HepG2 (cell line): Measurements from ENCODE around the gene B3GAT3. TPM values are rescaled to one million over a fixed set of nuclear protein-coding genes. Genes with fewer than 3 reads are reported as not detected.

Experiments
- AHR ChIP-seq: IDR thresholded peaks from 2 replicates; pipeline ENCODE4 v1.6.1; 2018; ENCODE audit warnings: missing genetic modification reagents, missing compliant biosample characterization
- HBP1 ChIP-seq: IDR thresholded peaks from 2 replicates; pipeline ENCODE4 v1.6.1; 2016; ENCODE audit warnings: low read depth, control low read depth
- MEIS1 ChIP-seq: sonication (generic); formaldehyde crosslinking; IDR thresholded peaks from 2 replicates; pipeline ENCODE4 v1.9.0; 2021; ENCODE audit warnings: mild to moderate bottlenecking, missing genetic modification reagents, moderate library complexity, borderline replicate concordance
- NFE2L2 ChIP-seq: fragments of 150-350 bp; IDR thresholded peaks from 2 replicates; pipeline ENCODE4 v1.6.1; 2014; ENCODE audit warnings: low read length
- PHF20 ChIP-seq: sonication (generic); formaldehyde crosslinking; IDR thresholded peaks from 2 replicates; pipeline ENCODE4 v1.5.0; 2020; ENCODE audit warnings: mild to moderate bottlenecking, missing genetic modification reagents
- PHF5A ChIP-seq: IDR thresholded peaks from one replicate; pipeline ENCODE4 v1.6.1; 2018; ENCODE audit warnings: low read depth, missing genetic modification reagents; ENCODE audit not compliant: unreplicated experiment
- PTBP1 ChIP-seq: fragments of 200-400 bp; formaldehyde crosslinking; IDR thresholded peaks from 2 replicates; pipeline ENCODE4 v1.6.1; 2018; ENCODE audit warnings: low read length, low read depth; ENCODE audit not compliant: poor library complexity, severe bottlenecking
- SP5 ChIP-seq: IDR thresholded peaks from 2 replicates; pipeline ENCODE4 v1.6.1; 2016; ENCODE audit warnings: low read depth, borderline replicate concordance
- TERF1 ChIP-seq: sonication (generic); formaldehyde crosslinking; IDR thresholded peaks from 2 replicates; pipeline ENCODE4 v1.8.0; 2022; ENCODE audit warnings: mild to moderate bottlenecking, missing genetic modification reagents, moderate library complexity
- TIGD3 ChIP-seq: sonication (generic); formaldehyde crosslinking; IDR thresholded peaks from 2 replicates; pipeline ENCODE4 v1.5.1; 2020; ENCODE audit warnings: mild to moderate bottlenecking, missing genetic modification reagents, borderline replicate concordance
- ZNF207 ChIP-seq: fragments of 450-650 bp; IDR thresholded peaks from 2 replicates; pipeline ENCODE4 v1.6.1; 2016; ENCODE audit warnings: antibody characterized with exemption, borderline replicate concordance
- ZNF235 ChIP-seq: sonication (generic); formaldehyde crosslinking; IDR thresholded peaks from 2 replicates; pipeline ENCODE4 v1.8.1; 2023; ENCODE audit warnings: mild to moderate bottlenecking, missing genetic modification reagents, borderline replicate concordance
- ZNF709 ChIP-seq: sonication (generic); formaldehyde crosslinking; IDR thresholded peaks from 2 replicates; pipeline ENCODE4 v1.5.0; 2020; ENCODE audit warnings: mild to moderate bottlenecking, missing genetic modification reagents
- ZNF710 ChIP-seq: sonication (generic); formaldehyde crosslinking; IDR thresholded peaks from 2 replicates; pipeline ENCODE4 v1.5.0; 2020; ENCODE audit warnings: mild to moderate bottlenecking, missing genetic modification reagents, borderline replicate concordance
- polyA plus RNA-seq, 8 experiments: library from polyadenylated mRNA; depleted of rRNA in 3 of 8; stranded (reverse) in 7 of 8; unstranded in 1 of 8; fragments of >200 nt; fragmentation: Illumina TruSeq in 4 of 8; extraction: Trizol in 4 of 8; gene quantifications; 2 replicates each; pipeline versions ENCODE4 v1.2.1 to v1.2.3, GENCODE V29; 2011 to 2016; ENCODE audit warnings: low read depth in 4 of 8, missing spikeins in 1 of 8, mixed read lengths in 1 of 8; ENCODE audit not compliant: insufficient read depth in 1 of 8
- total RNA-seq, 5 experiments: library from RNA; depleted of rRNA; stranded (reverse); fragments of >200 nt; fragmentation: Illumina TruSeq; extraction: Trizol; gene quantifications; 2 replicates each; pipeline ENCODE4 v1.2.3, GENCODE V29; 2016; ENCODE audit warnings: low read depth in 1 of 5
- TF ChIP-seq, protein P1 (sequence below): sonication (generic); formaldehyde crosslinking; IDR thresholded peaks from 2 replicates; pipeline ENCODE4 v1.5.0; 2020; ENCODE audit warnings: missing genetic modification reagents

The B3GAT3 gene
- total and polyA plus RNA-seq, 2 of the 13 experiments (the other 11 are each of a cell fraction or from before 2014, with no cell fraction given): 21.3 to 26.1 TPM

DNA sequence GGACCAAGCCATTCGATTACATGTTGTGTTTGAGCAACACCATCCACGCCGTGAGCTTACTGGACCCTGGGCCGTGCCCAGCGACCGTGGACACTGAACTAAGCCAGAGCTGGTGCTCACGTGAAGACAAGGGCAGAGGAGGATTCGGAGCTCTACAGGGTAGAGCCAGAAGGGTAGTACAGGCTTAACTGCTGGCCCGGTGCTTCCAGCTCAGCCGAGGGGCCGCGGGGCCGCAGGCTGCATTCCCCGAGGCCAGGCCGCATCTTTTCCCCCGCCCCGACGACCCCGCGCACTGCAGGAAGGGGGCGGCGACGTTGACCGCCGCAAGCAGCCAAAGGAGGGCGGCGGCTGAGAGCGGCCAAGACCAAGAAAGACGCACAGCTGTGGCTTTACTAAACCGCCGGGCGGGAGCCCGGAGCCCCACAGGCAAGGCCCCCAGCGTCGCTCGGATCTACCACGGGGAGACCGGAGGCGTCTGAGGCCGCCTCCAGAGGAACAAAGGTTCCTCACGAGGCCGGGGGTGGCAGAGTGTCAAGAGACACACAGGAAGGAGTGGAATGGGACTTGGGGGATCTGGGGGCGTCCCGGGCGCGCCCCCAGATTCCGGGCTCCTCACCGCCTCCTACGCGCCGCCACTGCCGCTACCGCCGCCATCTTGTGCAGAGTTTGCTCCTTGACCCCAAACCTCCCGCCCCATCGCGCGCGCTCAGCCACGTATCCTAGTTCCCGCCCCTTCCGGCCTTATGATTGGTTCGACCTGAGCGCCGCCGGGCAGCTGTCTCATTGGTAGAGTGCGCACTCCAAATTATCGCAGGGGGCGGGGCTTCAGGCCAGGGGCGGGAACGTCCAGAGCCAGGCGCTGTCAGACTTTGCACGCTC is 24.4 kb upstream of the B3GAT3 start, which contains the start of gene GANAB (continued):
- peak; percentile 91 for TF ChIP-seq SP5 (CRISPR knock-in tag)
- TF ChIP-seq AHR (CRISPR knock-in tag): peak; percentile 22; the same call in 1 of the 2 replicates
- TF ChIP-seq ZNF710 (CRISPR knock-in tag): no peak
- no peak for TF ChIP-seq PTBP1
- TF ChIP-seq MEIS1 (CRISPR knock-in tag): 0 out of 2 replicates have a peak, but pooled peaks have one; percentile 15
- no peak for TF ChIP-seq ZNF207
- no peak for TF ChIP-seq PHF5A (CRISPR knock-in tag)
- TF ChIP-seq, protein P1, sequence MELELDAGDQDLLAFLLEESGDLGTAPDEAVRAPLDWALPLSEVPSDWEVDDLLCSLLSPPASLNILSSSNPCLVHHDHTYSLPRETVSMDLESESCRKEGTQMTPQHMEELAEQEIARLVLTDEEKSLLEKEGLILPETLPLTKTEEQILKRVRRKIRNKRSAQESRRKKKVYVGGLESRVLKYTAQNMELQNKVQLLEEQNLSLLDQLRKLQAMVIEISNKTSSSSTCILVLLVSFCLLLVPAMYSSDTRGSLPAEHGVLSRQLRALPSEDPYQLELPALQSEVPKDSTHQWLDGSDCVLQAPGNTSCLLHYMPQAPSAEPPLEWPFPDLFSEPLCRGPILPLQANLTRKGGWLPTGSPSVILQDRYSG (CRISPR knock-in tag): no peak
- TF ChIP-seq PHF20 (CRISPR knock-in tag): peak; percentile 38; the same call in 1 of the 2 replicates
- TF ChIP-seq ZNF235 (CRISPR knock-in tag): 0 out of 2 replicates have a peak, but pooled peaks have one; percentile 73
- TF ChIP-seq TERF1: no peak
- TF ChIP-seq ZNF709: peak; percentile 26; the same call in 1 of the 2 replicates
- no peak; the same call in 1 of the 2 replicates for TF ChIP-seq HBP1
- TF ChIP-seq TIGD3 (CRISPR knock-in tag): 0 out of 2 replicates have a peak, but pooled peaks have one; percentile 29
- no peak for TF ChIP-seq NFE2L2
